Stimulated activated CD8-positive, alpha-beta memory T cell treated with anti-CD3 and anti-CD28 coated beads, Interleukin-7, amount 100 ng/mL, for 4 hours (primary cell): Measurements from ENCODE around the gene NOL8.

Experiments used
- DNase-seq, 2 donors: peaks; one replicate each; pipeline ENCODE4 v3.0.0-alpha.2; 2020; ENCODE audit warnings: low read depth in 2 of 2

The NOL8 gene

GRCh38 chr9:92325269-92325990 lies at the start of gene NOL8, which contains the start of gene CENPP:
NOL8 (minus strand) TSS chr9:92325350; CDS start chr9:92324161, 1,189 bp downstream.
CENPP (plus strand) TSS chr9:92325953.
- peak; percentile 75 to 77 for DNase-seq

GRCh38 chr9:92373167-92373566 lies 48.0 kb upstream of the NOL8 start:
- no peak for DNase-seq

- no peak for DNase-seq
Observed at GRCh38 chr9:92369075-92369474, 43.9 kb upstream of the NOL8 start.

GRCh38 chr9:92360083-92360482 lies 34.9 kb upstream of the NOL8 start:
- DNase-seq: no peak

- no peak for DNase-seq
Observed at GRCh38 chr9:92359394-92359995, 34.3 kb upstream of the NOL8 start.

GRCh38 chr9:92353051-92353450 lies 27.9 kb upstream of the NOL8 start:
- no peak for DNase-seq

GRCh38 chr9:92350740-92351133 lies 25.6 kb upstream of the NOL8 start:
- DNase-seq: no peak

GRCh38 chr9:92349771-92350739 lies 24.9 kb upstream of the NOL8 start:
- no peak for DNase-seq

GRCh38 chr9:92345582-92345981 lies 20.4 kb upstream of the NOL8 start:
- DNase-seq: no peak

- no peak for DNase-seq
Observed at GRCh38 chr9:92342825-92343488, 17.8 kb upstream of the NOL8 start.

- no peak for DNase-seq
Observed at GRCh38 chr9:92341578-92341977, 16.4 kb upstream of the NOL8 start.

GRCh38 chr9:92333282-92333634 lies 8.1 kb upstream of the NOL8 start:
- DNase-seq: no peak

- DNase-seq: no peak
Observed at GRCh38 chr9:92332577-92333281, 7.6 kb upstream of the NOL8 start.

GRCh38 chr9:92328225-92328624 lies 3.1 kb upstream of the NOL8 start:
- DNase-seq: no peak

GRCh38 chr9:92327283-92327850 lies 2.2 kb upstream of the NOL8 start:
- DNase-seq: no peak

GRCh38 chr9:92325991-92326500 lies 896 bp upstream of the NOL8 start:
- no peak for DNase-seq

GRCh38 chr9:92324889-92325268 lies 271 bp downstream of the NOL8 start:
- DNase-seq: no peak

- no peak for DNase-seq
Observed at GRCh38 chr9:92324431-92324830, 719 bp downstream of the NOL8 start.

GRCh38 chr9:92315456-92315855 lies 9.7 kb downstream of the NOL8 start:
- DNase-seq: no peak

GRCh38 chr9:92313624-92314012 lies 11.5 kb downstream of the NOL8 start:
- DNase-seq: no peak
